H1 (cell line): ENCODE measurements around the gene EPM2A. TPM values are rescaled to one million over a fixed set of nuclear protein-coding genes. Genes with fewer than 3 reads are reported as not detected.
A peak's percentile ranks its signal among the peaks of the same experiment; 100 is the strongest.

Experiments used
- EP300 ChIP-seq, 2 experiments: IDR thresholded peaks; 1 replicate in 1 of 2; 2 replicates in 1 of 2; pipeline ENCODE4 v1.6.1; 2011 to 2012; ENCODE audit warnings: low read depth in 2 of 2, low read length in 2 of 2, mild to moderate bottlenecking in 2 of 2, borderline replicate concordance in 1 of 2, inconsistent platforms in 1 of 2, moderate library complexity in 1 of 2
- GABPA ChIP-seq: IDR thresholded peaks from 2 replicates; pipeline ENCODE4 v1.6.1; 2011; ENCODE audit warnings: mild to moderate bottlenecking, low read length, moderate library complexity, borderline replicate concordance; ENCODE audit not compliant: insufficient read depth
- POU5F1 ChIP-seq: IDR thresholded peaks from 2 replicates; pipeline ENCODE4 v1.6.1; 2011; ENCODE audit warnings: low read depth, mild to moderate bottlenecking, low read length, moderate library complexity
- TBP ChIP-seq: IDR thresholded peaks from 2 replicates; pipeline ENCODE4 v1.6.1; 2011; ENCODE audit warnings: low read depth, low read length, improper control_type of control experiment
- polyA plus RNA-seq, 7 experiments: library from polyadenylated mRNA; depleted of rRNA in 3 of 7; stranded (reverse) in 5 of 7; unstranded in 2 of 7; fragments of >200 nt in 5 of 7; fragments of 200-250 nt in 2 of 7; gene quantifications; 1 replicate in 5 of 7; 2 replicates in 1 of 7; 4 replicates in 1 of 7; pipeline versions ENCODE4 v1.2.1 to v1.2.3, GENCODE V29; 2011 to 2013; ENCODE audit warnings: missing spikeins in 2 of 7, mixed read lengths in 2 of 7
- total RNA-seq: library from RNA; stranded (reverse); fragmentation: NEBNext Ultra II Directional; extraction: Animal tissue kit (Norgen Biotek cat#: 25700); gene quantifications from 2 replicates; pipeline ENCODE4 v1.2.1, GENCODE V29; 2021
- TF ChIP-seq, protein P1 (sequence below): fragments of 300-600 bp; sonication (generic); IDR thresholded peaks from 2 replicates; pipeline ENCODE4 v1.7.1; 2012; ENCODE audit warnings: low read length, moderate library complexity, mild to moderate bottlenecking, inconsistent platforms; ENCODE audit not compliant: insufficient replicate concordance
- TF ChIP-seq, protein P2 (sequence below), 3 experiments: IDR thresholded peaks; 1 replicate in 2 of 3; 2 replicates in 1 of 3; pipeline versions ENCODE4 v1.5.1 to v1.6.1; 2011; ENCODE audit warnings: low read length in 3 of 3, mild to moderate bottlenecking in 3 of 3, inconsistent platforms in 2 of 3, low read depth in 1 of 3, moderate library complexity in 1 of 3; ENCODE audit not compliant: insufficient read depth in 1 of 3; ENCODE audit errors: control extremely low read depth in 1 of 3

EPM2A gene
- total and polyA plus RNA-seq, 2 of the 8 experiments (the other 6 are each of a cell fraction or from before 2014, with no cell fraction given): 2.3 to 6.2 TPM

DNA sequence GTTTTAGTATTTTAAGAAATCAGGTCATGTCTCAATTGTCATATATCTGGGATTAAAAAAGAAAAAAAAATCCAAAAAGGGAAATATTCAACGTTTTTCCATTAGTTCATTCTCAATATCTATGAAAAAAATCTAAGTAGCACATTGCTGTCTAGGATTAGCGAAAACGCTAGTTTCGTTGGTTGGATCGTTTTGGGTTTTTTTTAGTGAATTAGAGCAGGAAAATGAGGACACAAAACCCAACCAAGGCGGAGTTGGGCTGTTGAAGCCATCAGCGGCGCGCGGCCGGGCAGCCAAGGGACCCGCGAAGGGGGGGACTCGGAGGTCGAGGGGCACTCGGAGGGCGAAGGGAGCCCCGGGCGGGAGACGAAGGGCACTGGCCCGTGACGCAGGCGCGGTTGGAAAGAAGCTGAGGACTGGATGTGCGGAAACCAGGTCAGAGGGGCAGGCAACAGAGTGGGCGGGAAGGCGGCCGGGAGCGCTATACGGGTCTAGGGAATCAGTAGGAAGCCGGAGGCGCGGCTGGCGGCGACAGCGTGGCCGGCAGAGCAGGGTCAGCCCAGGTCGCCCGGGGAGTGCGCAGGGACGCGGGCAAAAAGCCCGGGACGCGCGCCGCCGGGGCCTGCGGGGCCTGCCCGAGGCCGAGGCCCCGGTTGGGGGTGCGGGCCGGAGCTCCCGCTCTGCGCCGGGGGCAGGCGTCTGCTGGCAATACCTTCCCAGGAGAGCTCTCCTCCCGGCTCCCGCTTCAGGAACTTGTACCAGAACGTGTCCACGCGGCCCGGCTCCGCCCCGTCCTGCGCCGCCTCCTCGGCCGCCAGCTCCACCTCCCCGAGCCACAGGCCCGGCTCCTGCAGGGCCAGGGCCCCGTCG lies 599 bp downstream of the EPM2A start (continued):
- TF ChIP-seq, protein P1, sequence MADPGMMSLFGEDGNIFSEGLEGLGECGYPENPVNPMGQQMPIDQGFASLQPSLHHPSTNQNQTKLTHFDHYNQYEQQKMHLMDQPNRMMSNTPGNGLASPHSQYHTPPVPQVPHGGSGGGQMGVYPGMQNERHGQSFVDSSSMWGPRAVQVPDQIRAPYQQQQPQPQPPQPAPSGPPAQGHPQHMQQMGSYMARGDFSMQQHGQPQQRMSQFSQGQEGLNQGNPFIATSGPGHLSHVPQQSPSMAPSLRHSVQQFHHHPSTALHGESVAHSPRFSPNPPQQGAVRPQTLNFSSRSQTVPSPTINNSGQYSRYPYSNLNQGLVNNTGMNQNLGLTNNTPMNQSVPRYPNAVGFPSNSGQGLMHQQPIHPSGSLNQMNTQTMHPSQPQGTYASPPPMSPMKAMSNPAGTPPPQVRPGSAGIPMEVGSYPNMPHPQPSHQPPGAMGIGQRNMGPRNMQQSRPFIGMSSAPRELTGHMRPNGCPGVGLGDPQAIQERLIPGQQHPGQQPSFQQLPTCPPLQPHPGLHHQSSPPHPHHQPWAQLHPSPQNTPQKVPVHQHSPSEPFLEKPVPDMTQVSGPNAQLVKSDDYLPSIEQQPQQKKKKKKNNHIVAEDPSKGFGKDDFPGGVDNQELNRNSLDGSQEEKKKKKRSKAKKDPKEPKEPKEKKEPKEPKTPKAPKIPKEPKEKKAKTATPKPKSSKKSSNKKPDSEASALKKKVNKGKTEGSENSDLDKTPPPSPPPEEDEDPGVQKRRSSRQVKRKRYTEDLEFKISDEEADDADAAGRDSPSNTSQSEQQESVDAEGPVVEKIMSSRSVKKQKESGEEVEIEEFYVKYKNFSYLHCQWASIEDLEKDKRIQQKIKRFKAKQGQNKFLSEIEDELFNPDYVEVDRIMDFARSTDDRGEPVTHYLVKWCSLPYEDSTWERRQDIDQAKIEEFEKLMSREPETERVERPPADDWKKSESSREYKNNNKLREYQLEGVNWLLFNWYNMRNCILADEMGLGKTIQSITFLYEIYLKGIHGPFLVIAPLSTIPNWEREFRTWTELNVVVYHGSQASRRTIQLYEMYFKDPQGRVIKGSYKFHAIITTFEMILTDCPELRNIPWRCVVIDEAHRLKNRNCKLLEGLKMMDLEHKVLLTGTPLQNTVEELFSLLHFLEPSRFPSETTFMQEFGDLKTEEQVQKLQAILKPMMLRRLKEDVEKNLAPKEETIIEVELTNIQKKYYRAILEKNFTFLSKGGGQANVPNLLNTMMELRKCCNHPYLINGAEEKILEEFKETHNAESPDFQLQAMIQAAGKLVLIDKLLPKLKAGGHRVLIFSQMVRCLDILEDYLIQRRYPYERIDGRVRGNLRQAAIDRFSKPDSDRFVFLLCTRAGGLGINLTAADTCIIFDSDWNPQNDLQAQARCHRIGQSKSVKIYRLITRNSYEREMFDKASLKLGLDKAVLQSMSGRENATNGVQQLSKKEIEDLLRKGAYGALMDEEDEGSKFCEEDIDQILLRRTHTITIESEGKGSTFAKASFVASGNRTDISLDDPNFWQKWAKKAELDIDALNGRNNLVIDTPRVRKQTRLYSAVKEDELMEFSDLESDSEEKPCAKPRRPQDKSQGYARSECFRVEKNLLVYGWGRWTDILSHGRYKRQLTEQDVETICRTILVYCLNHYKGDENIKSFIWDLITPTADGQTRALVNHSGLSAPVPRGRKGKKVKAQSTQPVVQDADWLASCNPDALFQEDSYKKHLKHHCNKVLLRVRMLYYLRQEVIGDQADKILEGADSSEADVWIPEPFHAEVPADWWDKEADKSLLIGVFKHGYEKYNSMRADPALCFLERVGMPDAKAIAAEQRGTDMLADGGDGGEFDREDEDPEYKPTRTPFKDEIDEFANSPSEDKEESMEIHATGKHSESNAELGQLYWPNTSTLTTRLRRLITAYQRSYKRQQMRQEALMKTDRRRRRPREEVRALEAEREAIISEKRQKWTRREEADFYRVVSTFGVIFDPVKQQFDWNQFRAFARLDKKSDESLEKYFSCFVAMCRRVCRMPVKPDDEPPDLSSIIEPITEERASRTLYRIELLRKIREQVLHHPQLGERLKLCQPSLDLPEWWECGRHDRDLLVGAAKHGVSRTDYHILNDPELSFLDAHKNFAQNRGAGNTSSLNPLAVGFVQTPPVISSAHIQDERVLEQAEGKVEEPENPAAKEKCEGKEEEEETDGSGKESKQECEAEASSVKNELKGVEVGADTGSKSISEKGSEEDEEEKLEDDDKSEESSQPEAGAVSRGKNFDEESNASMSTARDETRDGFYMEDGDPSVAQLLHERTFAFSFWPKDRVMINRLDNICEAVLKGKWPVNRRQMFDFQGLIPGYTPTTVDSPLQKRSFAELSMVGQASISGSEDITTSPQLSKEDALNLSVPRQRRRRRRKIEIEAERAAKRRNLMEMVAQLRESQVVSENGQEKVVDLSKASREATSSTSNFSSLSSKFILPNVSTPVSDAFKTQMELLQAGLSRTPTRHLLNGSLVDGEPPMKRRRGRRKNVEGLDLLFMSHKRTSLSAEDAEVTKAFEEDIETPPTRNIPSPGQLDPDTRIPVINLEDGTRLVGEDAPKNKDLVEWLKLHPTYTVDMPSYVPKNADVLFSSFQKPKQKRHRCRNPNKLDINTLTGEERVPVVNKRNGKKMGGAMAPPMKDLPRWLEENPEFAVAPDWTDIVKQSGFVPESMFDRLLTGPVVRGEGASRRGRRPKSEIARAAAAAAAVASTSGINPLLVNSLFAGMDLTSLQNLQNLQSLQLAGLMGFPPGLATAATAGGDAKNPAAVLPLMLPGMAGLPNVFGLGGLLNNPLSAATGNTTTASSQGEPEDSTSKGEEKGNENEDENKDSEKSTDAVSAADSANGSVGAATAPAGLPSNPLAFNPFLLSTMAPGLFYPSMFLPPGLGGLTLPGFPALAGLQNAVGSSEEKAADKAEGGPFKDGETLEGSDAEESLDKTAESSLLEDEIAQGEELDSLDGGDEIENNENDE: peak; percentile 33
- TF ChIP-seq GABPA: 0 out of 2 replicates have a peak, but pooled peaks have one; percentile 3
- TF ChIP-seq, protein P2, sequence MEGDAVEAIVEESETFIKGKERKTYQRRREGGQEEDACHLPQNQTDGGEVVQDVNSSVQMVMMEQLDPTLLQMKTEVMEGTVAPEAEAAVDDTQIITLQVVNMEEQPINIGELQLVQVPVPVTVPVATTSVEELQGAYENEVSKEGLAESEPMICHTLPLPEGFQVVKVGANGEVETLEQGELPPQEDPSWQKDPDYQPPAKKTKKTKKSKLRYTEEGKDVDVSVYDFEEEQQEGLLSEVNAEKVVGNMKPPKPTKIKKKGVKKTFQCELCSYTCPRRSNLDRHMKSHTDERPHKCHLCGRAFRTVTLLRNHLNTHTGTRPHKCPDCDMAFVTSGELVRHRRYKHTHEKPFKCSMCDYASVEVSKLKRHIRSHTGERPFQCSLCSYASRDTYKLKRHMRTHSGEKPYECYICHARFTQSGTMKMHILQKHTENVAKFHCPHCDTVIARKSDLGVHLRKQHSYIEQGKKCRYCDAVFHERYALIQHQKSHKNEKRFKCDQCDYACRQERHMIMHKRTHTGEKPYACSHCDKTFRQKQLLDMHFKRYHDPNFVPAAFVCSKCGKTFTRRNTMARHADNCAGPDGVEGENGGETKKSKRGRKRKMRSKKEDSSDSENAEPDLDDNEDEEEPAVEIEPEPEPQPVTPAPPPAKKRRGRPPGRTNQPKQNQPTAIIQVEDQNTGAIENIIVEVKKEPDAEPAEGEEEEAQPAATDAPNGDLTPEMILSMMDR (IDR thresholded peaks at IDR 0.05; ENCODE audit: control extremely low read depth in 1 of 3, insufficient read depth in 1 of 3, low read depth in 1 of 3, low read length in 3 of 3): no peak
- no peak for TF ChIP-seq POU5F1
- TF ChIP-seq EP300 (IDR thresholded peaks at IDR 0.05; ENCODE audit: borderline replicate concordance in 1 of 2, low read depth in 2 of 2, low read length in 2 of 2): peak in 1 of 2 experiments; percentile 74; a peak in 1 of 3 replicates
- TF ChIP-seq TBP: peak; percentile 87
